KOPT-K1 (cell line): Measurements from ENCODE around the gene NKRF.

Source experiments
- H3K27ac ChIP-seq: fragments of 200-600 bp; sonication (generic); 2 replicates; pipeline ENCODE4 v1.5.1; 2016; ENCODE audit warnings: antibody characterized with exemption, mild to moderate bottlenecking, low read depth, low read length; ENCODE audit not compliant: poor library complexity, severe bottlenecking
- H3K36me3 ChIP-seq: fragments of 200-600 bp; sonication (generic); 2 replicates; pipeline ENCODE4 v1.5.1; 2017; ENCODE audit warnings: antibody characterized with exemption, mild to moderate bottlenecking, low read length, moderate library complexity; ENCODE audit not compliant: insufficient read depth
- H3K9me3 ChIP-seq: fragments of 200-600 bp; sonication (generic); 2 replicates; pipeline ENCODE4 v1.5.1; 2017; ENCODE audit warnings: antibody characterized with exemption, low read length, mild to moderate bottlenecking; ENCODE audit not compliant: insufficient read depth, poor library complexity, severe bottlenecking

Gene NKRF

GRCh38 chrX:119624951-119625668 is 18.9 kb upstream of the NKRF start:
- Histone ChIP-seq H3K27ac (no peak overlapping the region), H3K9me3 (no peaks in the 10 kb centered on the region), H3K36me3 (peaks cover 88% of the 10 kb centered on the region)

GRCh38 chrX:119624417-119624816 is 18.2 kb upstream of the NKRF start:
- Histone ChIP-seq H3K9me3 (no peaks in the 10 kb centered on the region), H3K27ac (no peak overlapping the region), H3K36me3 (peaks cover 88% of the 10 kb centered on the region)

DNA sequence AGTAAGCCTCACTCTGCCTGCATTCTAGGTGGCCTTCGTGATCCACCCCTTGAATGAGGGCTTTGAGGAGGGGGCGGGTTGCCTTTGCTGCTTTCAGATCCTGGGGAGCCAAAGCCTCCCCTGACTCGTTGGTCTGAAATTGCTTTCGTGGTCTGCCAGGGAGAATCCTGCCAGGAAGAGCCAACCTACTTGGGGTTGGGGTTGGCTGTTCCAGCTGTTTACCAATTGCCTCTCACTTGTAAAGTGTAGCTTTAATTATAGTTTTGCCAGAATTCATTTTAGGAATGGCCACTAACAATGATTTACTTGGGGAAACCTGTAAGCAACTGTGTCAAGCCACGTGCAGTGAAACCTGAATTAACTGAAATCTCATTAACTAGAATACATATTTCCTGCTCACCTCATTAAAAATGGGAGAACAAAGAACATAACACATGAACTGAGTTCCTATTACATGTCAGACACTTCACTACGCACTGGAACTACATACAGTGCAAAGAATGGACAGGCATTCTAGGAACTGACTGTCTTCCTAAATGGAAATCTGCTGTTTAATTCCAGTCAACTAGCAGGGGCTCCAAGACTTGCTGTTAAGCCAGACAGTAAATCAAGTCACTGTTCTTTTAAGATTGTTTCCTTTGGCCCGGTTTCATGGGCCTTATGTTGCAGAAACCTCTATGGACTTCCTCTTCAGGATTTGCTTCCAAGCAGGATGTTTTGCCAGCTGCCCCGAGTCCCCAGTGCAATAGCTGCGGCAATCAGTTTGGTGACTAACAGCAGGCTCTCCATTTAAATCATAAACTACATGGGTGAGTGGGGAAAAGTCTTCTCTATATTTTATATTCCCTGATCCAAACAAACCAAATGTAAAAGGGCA is 16.4 kb upstream of the NKRF start:
- Histone ChIP-seq H3K36me3 (peaks cover 89% of the 10 kb centered on the region), H3K27ac (no peak overlapping the region), H3K9me3 (no peaks in the 10 kb centered on the region)

DNA sequence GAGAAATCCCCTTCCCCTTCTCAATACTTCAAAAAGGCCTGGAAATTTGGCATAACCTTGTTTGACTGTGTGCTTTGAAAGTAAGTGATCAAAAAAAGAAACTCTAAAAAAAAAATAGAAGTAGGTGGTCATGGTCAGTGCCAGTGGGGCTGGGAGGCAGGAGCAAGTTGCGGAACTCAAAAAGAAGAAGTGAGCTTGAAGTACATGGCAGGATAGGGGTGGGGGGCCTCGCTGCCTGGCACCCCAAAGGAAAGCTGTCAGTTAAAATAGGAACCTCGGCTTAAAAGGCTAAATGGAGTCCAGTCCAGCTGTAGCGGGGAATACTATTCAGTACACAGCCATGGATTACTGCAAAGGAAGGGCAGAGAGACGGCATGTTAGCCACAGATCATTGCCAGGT is 12.2 kb upstream of the NKRF start:
- Histone ChIP-seq H3K9me3 (no peaks in the 10 kb centered on the region), H3K27ac (no peak overlapping the region), H3K36me3 (peaks cover 60% of the 10 kb centered on the region)

- Histone ChIP-seq H3K36me3 (peaks cover 53% of the 10 kb centered on the region), H3K27ac (no peak overlapping the region), H3K9me3 (no peaks in the 10 kb centered on the region)
These were observed 11.4 kb upstream of the NKRF start for GRCh38 chrX:119617517-119618164.

GRCh38 chrX:119614776-119615175 is 8.6 kb upstream of the NKRF start:
- Histone ChIP-seq H3K36me3 (peaks cover 32% of the 10 kb centered on the region), H3K9me3 (no peaks in the 10 kb centered on the region)

DNA sequence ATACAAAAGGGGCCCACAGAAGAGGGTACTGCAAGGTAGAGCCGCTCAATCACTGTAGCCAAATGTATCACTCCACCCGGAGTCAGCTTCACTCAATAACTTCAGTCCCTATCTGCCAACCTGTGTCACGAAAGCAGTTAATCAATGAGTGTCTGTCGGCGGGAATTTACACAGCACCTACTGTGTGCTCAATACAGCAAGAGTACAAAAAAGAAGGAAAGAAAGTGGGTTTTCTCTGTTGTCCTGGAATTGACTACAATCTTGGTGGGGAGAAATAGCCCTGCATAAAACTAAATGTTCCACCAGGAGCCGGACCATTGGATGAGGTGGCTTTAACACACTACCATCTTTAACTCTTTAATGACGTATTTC is 780 bp upstream of the NKRF start:
- no peaks in the 10 kb centered on the region for H3K9me3 ChIP-seq
- peaks cover 15% of the 10 kb centered on the region for H3K36me3 ChIP-seq
- H3K27ac ChIP-seq: peak overlapping the region; percentile 94

More at GRCh38 chrX:119614776-119615175, 8.6 kb upstream of the NKRF start:
- no peak overlapping the region for H3K27ac ChIP-seq

GRCh38 chrX:119605464-119606279 is 552 bp downstream of the NKRF start:
- no peaks in the 10 kb centered on the region for H3K9me3 ChIP-seq
- peaks cover 22% of the 10 kb centered on the region for H3K36me3 ChIP-seq
- H3K27ac ChIP-seq: peak overlapping the region; percentile 94

DNA sequence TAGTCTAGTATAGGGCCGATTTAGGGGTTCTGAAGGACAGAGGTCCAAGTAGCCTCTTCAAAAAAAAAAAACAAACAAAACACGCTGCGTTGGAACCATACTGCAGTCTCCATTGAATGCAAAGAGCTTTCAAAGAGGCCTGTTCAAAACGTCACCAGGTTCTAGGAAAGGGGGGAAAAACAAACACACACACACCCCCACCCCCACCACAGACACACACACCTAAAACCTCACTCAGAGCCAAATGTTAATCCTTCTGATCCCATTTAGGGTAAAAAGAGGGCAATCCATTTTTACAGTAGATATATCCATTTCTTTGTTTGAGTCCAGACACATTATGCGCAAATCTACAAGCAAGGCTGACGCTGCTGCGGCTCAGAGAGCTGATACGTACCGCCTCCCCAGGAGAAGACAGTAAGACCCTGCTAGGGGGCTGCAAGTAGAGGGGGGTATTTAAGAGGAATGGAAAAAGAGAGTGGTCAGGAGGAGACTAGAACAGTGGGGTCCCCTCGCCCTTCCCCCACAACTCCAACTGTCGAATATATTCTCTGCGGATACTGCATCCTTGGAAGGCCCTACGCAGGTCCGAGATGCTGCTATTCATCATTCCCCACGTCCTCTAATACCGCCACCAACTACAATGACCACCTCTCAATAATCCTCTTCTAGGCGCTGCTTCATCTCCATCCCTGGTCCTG is 1.3 kb downstream of the NKRF start:
- H3K27ac ChIP-seq: peak overlapping the region; percentile 94
- H3K36me3 ChIP-seq: peaks cover 29% of the 10 kb centered on the region
- no peaks in the 10 kb centered on the region for H3K9me3 ChIP-seq

- Histone ChIP-seq H3K27ac (no peak overlapping the region), H3K9me3 (no peaks in the 10 kb centered on the region), H3K36me3 (peaks cover 37% of the 10 kb centered on the region)
These were observed 3.4 kb downstream of the NKRF start for GRCh38 chrX:119602701-119603255.

- peaks cover 88% of the 10 kb centered on the region for H3K36me3 ChIP-seq
- H3K27ac ChIP-seq: no peak overlapping the region
- no peaks in the 10 kb centered on the region for H3K9me3 ChIP-seq
These were observed 16.4 kb downstream of the NKRF start for GRCh38 chrX:119589810-119590209.

GRCh38 chrX:119583431-119584059 is 22.7 kb downstream of the NKRF start:
- Histone ChIP-seq H3K9me3 (no peaks in the 10 kb centered on the region), H3K36me3 (peaks cover 64% of the 10 kb centered on the region), H3K27ac (no peak overlapping the region)

- no peaks in the 10 kb centered on the region for H3K9me3 ChIP-seq
- H3K27ac ChIP-seq: no peak overlapping the region
- peaks cover 62% of the 10 kb centered on the region for H3K36me3 ChIP-seq
These were observed 26.8 kb downstream of the NKRF start for GRCh38 chrX:119579414-119579813.
